HG02623 (cell line): ENCODE data around the gene RORB.
A peak's percentile ranks its signal among the peaks of the same experiment; 100 is the strongest.

Experiments
- ATAC-seq: cut with Tn5 transposase; IDR thresholded peaks from one replicate; pipeline ENCODE4 v1.9.1; 2021; ENCODE audit warnings: moderate library complexity; ENCODE audit not compliant: unreplicated experiment

The RORB gene

DNA sequence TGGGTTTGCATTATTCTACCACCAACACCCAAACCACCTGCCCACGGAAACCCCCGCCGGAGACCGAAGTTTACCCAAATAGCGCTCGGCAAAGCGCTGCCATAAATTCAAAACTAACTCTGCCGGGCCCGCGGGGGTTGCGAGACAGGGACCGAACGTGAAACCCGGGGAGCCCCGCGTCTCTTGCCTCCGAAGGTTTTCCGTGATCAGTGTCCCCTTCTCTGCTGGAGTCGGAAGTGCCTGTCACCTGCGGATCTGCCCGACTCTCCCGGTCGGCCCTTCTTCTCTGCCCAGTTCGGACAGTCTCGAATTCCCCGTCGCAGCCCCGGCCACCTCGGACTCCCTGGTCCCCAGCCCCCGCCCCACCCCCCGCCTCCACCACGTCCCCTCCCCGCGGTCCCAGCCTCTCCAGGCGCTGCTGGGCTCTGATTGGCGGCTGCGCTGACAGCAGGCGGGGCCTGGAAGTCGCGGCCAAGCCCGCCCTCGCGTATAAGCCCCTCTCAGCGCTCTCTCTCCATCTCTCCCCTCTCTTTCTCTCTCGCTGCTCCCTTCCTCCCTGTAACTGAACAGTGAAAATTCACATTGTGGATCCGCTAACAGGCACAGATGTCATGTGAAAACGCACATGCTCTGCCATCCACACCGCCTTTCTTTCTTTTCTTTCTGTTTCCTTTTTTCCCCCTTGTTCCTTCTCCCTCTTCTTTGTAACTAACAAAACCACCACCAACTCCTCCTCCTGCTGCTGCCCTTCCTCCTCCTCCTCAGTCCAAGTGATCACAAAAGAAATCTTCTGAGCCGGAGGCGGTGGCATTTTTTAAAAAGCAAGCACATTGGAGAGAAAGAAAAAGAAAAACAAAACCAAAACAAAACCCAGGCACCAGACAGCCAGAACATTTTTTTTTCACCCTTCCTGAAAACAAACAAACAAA is at the start of gene RORB:
RORB (plus strand) TSS at position 517 of the 929 bp plus-strand sequence. CDS start 642 bp downstream, outside the sequence.
- peak; percentile 95 for ATAC-seq

- no peak for ATAC-seq
Observed at GRCh38 chr9:74447451-74448193, 49.5 kb upstream of the RORB start.

DNA sequence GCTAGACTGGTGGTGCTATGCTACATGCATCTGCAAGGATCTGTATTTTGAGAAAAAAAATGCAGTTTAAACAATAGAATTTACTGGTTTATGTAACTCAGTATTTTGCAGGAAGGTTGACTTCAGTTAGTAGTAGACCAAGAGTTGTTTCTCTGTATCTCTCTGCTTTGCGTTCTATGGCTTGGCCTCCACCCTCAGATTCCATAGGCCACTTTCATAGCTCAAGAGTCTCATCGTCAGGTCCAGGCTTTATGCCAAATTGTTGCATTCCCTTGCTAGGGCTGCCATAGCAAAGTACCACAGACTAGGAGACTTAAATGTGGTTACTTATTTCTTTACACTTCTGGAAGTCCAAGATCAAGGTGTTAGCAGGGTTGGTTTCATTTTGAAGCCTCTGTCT is 48.1 kb upstream of the RORB start:
- ATAC-seq: no peak

DNA sequence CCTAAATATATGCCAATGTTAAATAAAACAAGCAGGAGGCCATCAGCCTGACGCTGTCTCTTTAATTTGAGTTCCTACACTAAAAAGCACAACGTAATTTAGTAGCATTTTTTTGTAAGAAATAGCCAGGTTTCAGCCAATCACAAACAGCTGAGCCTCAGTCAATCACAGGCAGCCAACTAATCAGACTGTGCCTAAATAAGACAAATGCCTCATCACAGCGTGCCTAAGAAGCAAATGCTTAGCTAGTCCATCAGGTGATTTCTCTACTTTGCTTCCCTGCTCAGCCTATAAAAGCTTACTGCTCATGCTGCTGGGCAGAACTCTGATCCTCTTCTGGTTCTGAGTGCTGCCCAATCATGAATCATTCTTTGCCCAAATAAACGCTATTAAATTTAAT is 38.3 kb upstream of the RORB start:
- ATAC-seq: no peak

GRCh38 chr9:74463825-74464224 is 33.3 kb upstream of the RORB start:
- ATAC-seq: no peak

GRCh38 chr9:74478606-74479005 is 18.5 kb upstream of the RORB start:
- ATAC-seq: no peak

- no peak for ATAC-seq
Observed at GRCh38 chr9:74479711-74480110, 17.4 kb upstream of the RORB start.

DNA sequence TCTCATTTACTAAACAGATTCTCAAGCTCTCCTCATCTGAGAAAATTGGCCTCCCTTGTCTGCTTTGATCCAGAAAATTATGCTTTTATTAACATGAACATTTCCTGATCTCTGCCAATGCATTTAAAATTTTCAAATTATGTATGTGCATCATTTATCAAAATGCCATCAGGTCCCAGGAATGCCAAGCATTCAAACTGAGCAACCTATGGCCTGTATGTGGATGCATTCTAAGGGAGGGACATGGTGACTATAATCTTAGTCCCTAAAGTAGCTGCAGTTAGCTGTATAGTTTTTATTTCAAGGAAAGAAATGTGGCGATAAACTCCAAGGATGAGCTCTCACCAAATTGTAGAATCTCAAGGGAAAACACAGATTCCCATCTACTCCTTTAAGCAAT is 9.7 kb upstream of the RORB start:
- ATAC-seq: no peak

DNA sequence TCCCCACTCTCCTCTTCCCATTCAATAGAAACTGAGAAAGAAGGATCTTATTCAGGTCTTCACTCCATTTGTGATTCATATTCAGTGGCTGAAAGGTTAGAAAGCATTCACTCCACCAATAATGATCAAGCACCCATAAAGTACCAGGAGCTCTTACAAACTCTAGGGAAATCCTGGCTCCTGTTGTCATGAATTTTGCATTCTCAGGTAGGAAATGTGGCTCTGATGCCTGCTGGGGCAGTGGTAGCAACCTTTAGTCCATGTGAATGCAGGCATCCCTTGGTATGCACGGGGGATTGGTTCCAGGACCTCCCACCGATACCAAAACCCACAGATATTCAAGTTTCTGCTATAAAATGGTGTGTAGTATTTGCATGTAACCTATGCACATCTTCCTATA is 3.6 kb upstream of the RORB start:
- ATAC-seq: no peak

DNA sequence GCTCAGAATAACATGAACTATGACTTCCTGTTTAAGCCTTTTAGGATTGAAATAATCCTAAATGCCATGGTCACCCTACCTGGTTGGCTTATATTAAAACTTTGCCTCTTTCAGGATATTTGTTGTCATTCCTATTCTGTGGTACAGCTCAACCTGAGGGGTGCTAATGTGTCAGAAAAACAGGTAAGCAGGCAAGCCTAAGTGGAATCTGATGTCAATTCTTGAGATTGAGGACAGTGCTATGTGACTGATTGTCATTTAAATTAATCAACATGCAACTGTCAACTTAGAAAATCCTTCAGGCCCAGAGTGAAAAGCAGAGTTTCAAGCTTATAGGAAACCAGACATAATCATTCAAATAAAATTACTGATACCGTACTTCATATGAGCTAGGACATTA is 2.6 kb upstream of the RORB start:
- ATAC-seq: no peak

GRCh38 chr9:74496406-74496805 is 729 bp upstream of the RORB start:
- no peak for ATAC-seq

DNA sequence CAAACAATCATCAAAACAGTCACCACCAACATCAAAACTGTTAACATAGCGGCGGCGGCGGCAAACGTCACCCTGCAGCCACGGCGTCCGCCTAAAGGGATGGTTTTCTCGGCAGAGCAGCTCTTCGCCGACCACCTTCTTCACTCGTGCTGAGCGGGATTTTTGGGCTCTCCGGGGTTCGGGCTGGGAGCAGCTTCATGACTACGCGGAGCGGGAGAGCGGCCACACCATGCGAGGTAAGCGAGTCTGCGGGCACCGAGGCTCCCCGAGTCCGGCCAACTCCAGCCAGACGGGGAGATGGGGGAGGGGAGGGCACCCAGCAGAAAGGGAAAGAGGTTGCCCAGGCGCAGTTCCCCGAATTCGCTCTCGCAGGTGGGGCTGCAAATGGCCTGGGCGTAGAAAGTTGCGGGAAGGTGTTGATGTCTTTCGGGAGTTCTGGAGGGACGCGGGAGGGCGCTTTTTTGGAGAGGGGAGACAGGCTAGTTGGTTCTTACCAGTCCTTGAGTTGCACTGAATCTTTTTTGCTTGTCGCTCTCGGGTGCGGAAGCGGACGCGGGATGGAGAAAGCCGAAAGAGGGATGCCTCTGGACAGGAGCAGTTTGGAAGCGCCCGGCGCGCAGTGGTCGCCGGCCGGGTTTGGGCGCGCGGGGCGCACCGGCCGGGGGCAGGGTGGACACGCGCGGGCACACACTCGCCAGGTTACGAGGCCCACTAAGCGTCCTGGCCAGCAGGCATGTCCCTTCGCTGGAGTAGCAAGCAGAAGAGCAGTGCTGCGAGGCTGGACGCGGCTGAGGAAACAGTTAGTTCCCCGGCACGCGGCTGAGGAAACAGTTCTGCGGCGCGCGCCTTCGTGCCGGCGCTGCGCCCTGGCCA is 849 bp downstream of the RORB start:
- no peak for ATAC-seq

GRCh38 chr9:74498621-74499095 is 1.5 kb downstream of the RORB start:
- ATAC-seq: no peak

DNA sequence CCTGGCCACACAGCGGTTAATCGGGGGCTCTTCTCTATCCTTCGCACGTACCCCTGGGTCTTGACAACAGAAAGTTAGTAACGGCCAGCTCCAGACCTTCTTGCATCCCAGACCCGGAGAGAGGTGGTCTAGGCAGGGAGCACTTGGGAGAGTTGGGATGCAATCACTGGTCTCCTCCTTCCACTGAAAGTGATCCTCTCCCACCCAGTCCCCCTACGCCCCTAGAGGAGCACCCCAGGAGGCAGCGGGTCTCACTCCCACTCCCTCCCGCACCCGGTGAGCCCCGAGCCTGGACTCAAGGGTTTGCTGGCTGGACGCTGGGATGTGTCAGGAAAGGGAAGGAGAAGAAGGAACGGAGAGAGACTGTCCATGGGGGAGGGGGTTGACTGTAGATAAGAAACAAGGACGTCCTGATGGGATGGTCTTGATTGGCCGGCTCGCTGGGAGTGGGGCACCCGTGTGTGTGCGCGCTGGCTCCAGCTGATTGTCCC is 2.0 kb downstream of the RORB start:
- no peak for ATAC-seq

GRCh38 chr9:74499770-74500583 is 2.8 kb downstream of the RORB start:
- no peak for ATAC-seq

DNA sequence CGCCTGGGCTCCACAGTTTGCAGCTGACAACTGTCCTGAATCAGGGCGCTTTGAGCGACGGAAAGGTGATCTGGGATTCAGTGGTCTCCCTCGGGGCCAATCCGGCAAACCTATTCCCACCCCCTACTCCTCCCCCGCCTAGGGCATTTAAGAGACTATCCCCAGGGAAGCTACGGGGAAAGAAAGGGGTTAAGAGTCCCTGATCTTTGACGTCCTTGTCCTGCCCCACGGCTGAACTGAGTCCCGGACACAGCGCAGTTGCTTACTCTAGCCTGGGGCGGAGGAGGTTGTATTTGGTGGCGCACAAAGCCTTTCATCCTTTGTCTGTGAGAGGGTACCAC is 3.4 kb downstream of the RORB start:
- ATAC-seq: no peak

GRCh38 chr9:74501570-74501969 is 4.4 kb downstream of the RORB start:
- ATAC-seq: no peak

DNA sequence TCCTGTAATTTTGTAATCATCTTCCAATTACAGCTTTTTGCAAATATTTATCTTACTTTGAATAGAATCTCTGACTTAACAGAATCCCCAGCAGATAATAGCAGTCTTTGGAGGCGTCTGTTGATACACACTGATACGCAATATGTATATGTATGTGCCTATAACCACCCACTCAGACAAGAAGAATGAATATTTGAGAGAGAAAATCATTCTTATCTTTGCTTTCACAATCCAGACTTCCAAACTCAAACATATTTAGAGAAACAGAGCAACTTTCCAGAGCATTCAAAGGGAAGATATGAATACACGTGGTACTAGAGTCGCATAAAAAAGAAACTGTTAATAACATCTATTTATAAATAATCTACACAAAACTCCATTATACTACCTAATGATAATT is 6.1 kb downstream of the RORB start:
- no peak for ATAC-seq

- no peak for ATAC-seq
Observed at GRCh38 chr9:74503666-74504065, 6.5 kb downstream of the RORB start.

- ATAC-seq: no peak
Observed at GRCh38 chr9:74511333-74511732, 14.2 kb downstream of the RORB start.
